Activated CD8-positive, alpha-beta T cell treated with anti-CD3 and anti-CD28 coated beads, Interleukin-2, amount 10 ng/mL, durations not matched to agents 7 days and 5 days (primary cell): ENCODE measurements around the gene PWWP2B. TPM values are rescaled to one million over a fixed set of nuclear protein-coding genes. Genes with fewer than 3 reads are reported as not detected.

Experiments
- ATAC-seq: fragments of 150-1000 bp; cut with Tn5 transposase; one replicate; pipeline ENCODE4 v1.10.0; 2021; ENCODE audit warnings: moderate library complexity
- CTCF ChIA-PET: fragments of 350-600 bp; sonication (Branson Sonifier 250); formaldehyde crosslinking; loops from one replicate; lab custom pipeline; 2021; ENCODE audit warnings: antibody characterized with exemption; lab: Charles Lee
- POLR2A ChIA-PET: fragments of 350-600 bp; sonication (Branson Sonifier 250); formaldehyde crosslinking; loops from one replicate; lab custom pipeline; 2021; ENCODE audit warnings: antibody characterized with exemption; lab: Charles Lee
- DNase-seq: peaks from one replicate; pipeline ENCODE4 v3.0.0-alpha.2; 2020
- H3K27ac Mint-ChIP-seq: one replicate; pipeline ENCODE4 v1.8.0; 2021; ENCODE audit warnings: mild to moderate bottlenecking, mixed read lengths
- H3K27me3 Mint-ChIP-seq: one replicate; pipeline ENCODE4 v1.8.0; 2021; ENCODE audit warnings: low read depth, mixed read lengths
- H3K36me3 Mint-ChIP-seq: one replicate; pipeline ENCODE4 v1.8.0; 2021; ENCODE audit warnings: low read depth, mixed read lengths
- H3K4me1 Mint-ChIP-seq: one replicate; pipeline ENCODE4 v1.8.0; 2021; ENCODE audit warnings: low read depth, mixed read lengths
- H3K4me3 Mint-ChIP-seq: one replicate; pipeline ENCODE4 v1.8.0; 2021; ENCODE audit warnings: mild to moderate bottlenecking, mixed read lengths
- H3K9me3 Mint-ChIP-seq: one replicate; pipeline ENCODE4 v1.8.0; 2022; ENCODE audit warnings: mixed read lengths; ENCODE audit not compliant: insufficient read depth
- total RNA-seq, 2 experiments: library from RNA; stranded (reverse); gene quantifications; one replicate each; pipeline ENCODE4 v1.2.3, GENCODE V29; 2021

Gene PWWP2B
- total RNA-seq, 2 experiments from 2014 or later, result 15.0 to 15.7 TPM

- POLR2A ChIA-PET, result interaction anchor here (0.7 to 1.2 kb wide), 2 partner anchors 11 to 50 kb away, joined by 3 to 4 read pairs; no protein-coding TSS in a partner anchor
- Mint-ChIP-seq H3K9me3 (no peaks in the 10 kb centered on the region), H3K4me3 (no peak overlapping the region), H3K4me1 (peaks cover 12% of the 10 kb centered on the region), H3K27me3 (no peaks in the 10 kb centered on the region), H3K36me3 (no peaks in the 10 kb centered on the region), H3K27ac (no peak overlapping the region)
- CTCF ChIA-PET, result interaction anchor here (3.8 kb wide), 1 partner anchor 55 kb away, joined by 13 read pairs; no protein-coding TSS in a partner anchor
- no peak for ATAC-seq
- no peak for DNase-seq
Observed at GRCh38 chr10:132391676-132392020, 5.4 kb upstream of the PWWP2B start.

- POLR2A ChIA-PET, result interaction anchor here (0.7 kb wide), 1 partner anchor 11 kb away, joined by 3 read pairs; no protein-coding TSS in a partner anchor
- no peaks in the 10 kb centered on the region for H3K9me3 Mint-ChIP-seq
Observed at GRCh38 chr10:132392184-132392800, 4.7 kb upstream of the PWWP2B start.

GRCh38 chr10:132392811-132393694 is 3.9 kb upstream of the PWWP2B start:
- Mint-ChIP-seq H3K9me3 (no peaks in the 10 kb centered on the region), H3K4me3 (no peak overlapping the region), H3K4me1 (peaks cover 11% of the 10 kb centered on the region), H3K27ac (no peak overlapping the region), H3K36me3 (no peaks in the 10 kb centered on the region), H3K27me3 (no peaks in the 10 kb centered on the region)
- ATAC-seq (no peak), DNase-seq (no peak)
- CTCF ChIA-PET, result interaction anchor here (3.8 kb wide), 1 partner anchor 53 kb away, joined by 13 read pairs; no protein-coding TSS in a partner anchor
- POLR2A ChIA-PET, result no interaction called here

More at GRCh38 chr10:132392184-132392800, 4.7 kb upstream of the PWWP2B start:
- no peak overlapping the region for H3K27ac Mint-ChIP-seq
- peaks cover 12% of the 10 kb centered on the region for H3K4me1 Mint-ChIP-seq
- no peaks in the 10 kb centered on the region for H3K36me3 Mint-ChIP-seq
- H3K4me3 Mint-ChIP-seq, result no peak overlapping the region
- DNase-seq (no peak), ATAC-seq (no peak)
- H3K27me3 Mint-ChIP-seq, result no peaks in the 10 kb centered on the region
- CTCF ChIA-PET, result interaction anchor here (3.8 kb wide), 1 partner anchor 54 kb away, joined by 13 read pairs; no protein-coding TSS in a partner anchor

GRCh38 chr10:132393695-132394181 is 3.3 kb upstream of the PWWP2B start:
- DNase-seq (no peak), ATAC-seq (no peak)
- Mint-ChIP-seq H3K9me3 (no peaks in the 10 kb centered on the region), H3K27me3 (no peaks in the 10 kb centered on the region), H3K4me1 (peaks cover 13% of the 10 kb centered on the region), H3K27ac (no peak overlapping the region), H3K4me3 (no peak overlapping the region), H3K36me3 (no peaks in the 10 kb centered on the region)
- POLR2A ChIA-PET, result interaction anchor here (0.9 kb wide), 1 partner anchor 52 kb away, joined by 3 read pairs; no protein-coding TSS in a partner anchor
- CTCF ChIA-PET, result interaction anchor here (3.8 kb wide), 1 partner anchor 53 kb away, joined by 13 read pairs; no protein-coding TSS in a partner anchor

- ATAC-seq (no peak), DNase-seq (no peak)
- no peak overlapping the region for H3K4me3 Mint-ChIP-seq
- POLR2A ChIA-PET, result interaction anchor here (0.9 kb wide), 1 partner anchor 52 kb away, joined by 3 read pairs; no protein-coding TSS in a partner anchor
- H3K27me3 Mint-ChIP-seq, result no peaks in the 10 kb centered on the region
- no peak overlapping the region for H3K27ac Mint-ChIP-seq
- H3K4me1 Mint-ChIP-seq, result peaks cover 17% of the 10 kb centered on the region
- no peaks in the 10 kb centered on the region for H3K36me3 Mint-ChIP-seq
- CTCF ChIA-PET, result interaction anchor here (3.8 kb wide), 1 partner anchor 52 kb away, joined by 13 read pairs; no protein-coding TSS in a partner anchor
- no peaks in the 10 kb centered on the region for H3K9me3 Mint-ChIP-seq
Observed at GRCh38 chr10:132394201-132394811, 2.7 kb upstream of the PWWP2B start.

GRCh38 chr10:132394936-132395703 is 1.9 kb upstream of the PWWP2B start:
- Mint-ChIP-seq H3K4me3 (peak overlapping the region; percentile 36), H3K27ac (peak overlapping the region; percentile 12), H3K27me3 (no peaks in the 10 kb centered on the region), H3K4me1 (peaks cover 23% of the 10 kb centered on the region), H3K9me3 (no peaks in the 10 kb centered on the region), H3K36me3 (peaks cover 3% of the 10 kb centered on the region)
- CTCF ChIA-PET, result interaction anchor here (3.8 kb wide), 1 partner anchor 51 kb away, joined by 13 read pairs; no protein-coding TSS in a partner anchor
- POLR2A ChIA-PET, result no interaction called here
- ATAC-seq (no peak), DNase-seq (no peak)

GRCh38 chr10:132395704-132396493 is 1.1 kb upstream of the PWWP2B start:
- H3K27ac Mint-ChIP-seq, result no peak overlapping the region
- CTCF ChIA-PET, result no interaction called here

GRCh38 chr10:132396494-132397035 is 435 bp upstream of the PWWP2B start:
- Mint-ChIP-seq H3K36me3 (peaks cover 3% of the 10 kb centered on the region), H3K27me3 (no peaks in the 10 kb centered on the region), H3K27ac (no peak overlapping the region), H3K4me3 (no peak overlapping the region), H3K4me1 (peaks cover 23% of the 10 kb centered on the region), H3K9me3 (no peaks in the 10 kb centered on the region)
- ChIA-PET CTCF (interaction anchor here (1.1 kb wide), 1 partner anchor 50 kb away, joined by 3 read pairs; no protein-coding TSS in a partner anchor), POLR2A (interaction anchor here (0.8 to 1.8 kb wide), 2 partner anchors 25 to 51 kb away, joined by 3 to 8 read pairs; no protein-coding TSS in a partner anchor)
- peak; percentile 80 for ATAC-seq
- peak; percentile 73 for DNase-seq

More at GRCh38 chr10:132395704-132396493, 1.1 kb upstream of the PWWP2B start:
- ATAC-seq, result peak; percentile 11
- H3K9me3 Mint-ChIP-seq, result no peaks in the 10 kb centered on the region
- POLR2A ChIA-PET, result no interaction called here
- H3K4me1 Mint-ChIP-seq, result peaks cover 23% of the 10 kb centered on the region
- H3K36me3 Mint-ChIP-seq, result peaks cover 3% of the 10 kb centered on the region
- no peak for DNase-seq
- H3K27me3 Mint-ChIP-seq, result no peaks in the 10 kb centered on the region
- H3K4me3 Mint-ChIP-seq, result peak overlapping the region; percentile 36

GRCh38 chr10:132397671-132398565 is 918 bp downstream of the PWWP2B start:
- Mint-ChIP-seq H3K27ac (peak overlapping the region; percentile 87), H3K27me3 (no peaks in the 10 kb centered on the region), H3K4me3 (peak overlapping the region; percentile 84), H3K36me3 (peaks cover 3% of the 10 kb centered on the region), H3K4me1 (peaks cover 23% of the 10 kb centered on the region), H3K9me3 (no peaks in the 10 kb centered on the region)
- ATAC-seq (peak; percentile 12), DNase-seq (peak; percentile 51)
- ChIA-PET POLR2A (interaction anchor here (0.6 to 1.8 kb wide), 2 partner anchors 36 to 49 kb away, joined by 3 to 8 read pairs; no protein-coding TSS in a partner anchor), CTCF (interaction anchor here (1.1 to 1.6 kb wide), 4 partner anchors 12 to 49 kb away, joined by 3 to 5 read pairs (median 4); no protein-coding TSS in a partner anchor)
